DMS153 treated with DMSO at 0.1 percent for 48 hours (cell line): ENCODE results near the gene CT45A10.
"Not testable (repeated sequence)": the region's sequence is repeated elsewhere in the genome, so short reads cannot be mapped to it uniquely, and the experiment has no call there.

ENCODE experiments used
- DNase-seq: peaks from one replicate; lab custom pipeline; 2025; ENCODE audit not compliant: unreplicated experiment; lab: John Stamatoyannopoulos, UW

Gene CT45A10, protein sequence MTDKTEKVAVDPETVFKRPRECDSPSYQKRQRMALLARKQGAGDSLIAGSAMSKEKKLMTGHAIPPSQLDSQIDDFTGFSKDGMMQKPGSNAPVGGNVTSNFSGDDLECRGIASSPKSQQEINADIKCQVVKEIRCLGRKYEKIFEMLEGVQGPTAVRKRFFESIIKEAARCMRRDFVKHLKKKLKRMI

DNA sequence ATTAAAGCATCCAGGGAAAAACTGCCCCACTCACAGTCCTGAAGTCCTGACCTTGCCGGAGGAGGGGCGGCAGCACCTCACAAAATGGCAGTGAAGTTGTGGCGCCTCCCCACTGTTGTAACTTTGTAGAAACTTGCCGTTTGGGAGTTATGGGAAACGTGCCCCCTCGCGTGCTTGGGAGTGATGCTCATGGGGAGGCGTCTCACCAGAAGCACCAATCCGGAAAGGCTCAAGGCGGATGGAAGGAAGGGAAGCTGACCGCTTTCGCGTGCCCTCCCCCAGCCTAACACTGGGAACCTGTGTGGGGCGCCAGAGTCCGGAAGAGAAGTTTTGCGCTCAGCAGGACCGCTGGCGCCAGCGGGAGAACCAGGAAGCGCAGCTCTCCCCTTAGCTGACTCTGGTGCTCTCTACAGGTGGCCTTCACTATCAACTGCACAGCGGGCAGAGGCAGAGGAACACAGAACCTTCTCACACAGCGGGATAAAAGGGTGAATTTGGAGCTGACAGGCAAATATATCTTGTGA is at the start of gene CT45A10, which contains the start of gene SAGE1:
TSS of gene CT45A10 (minus strand) at position 151 of the 524 bp plus-strand sequence. CDS start 8,100 bp downstream, outside the sequence.
TSS of gene SAGE1 (plus strand) at position 423 of the 524 bp plus-strand sequence. CDS start 2,527 bp downstream, outside the sequence.
- DNase-seq: no peak

DNA sequence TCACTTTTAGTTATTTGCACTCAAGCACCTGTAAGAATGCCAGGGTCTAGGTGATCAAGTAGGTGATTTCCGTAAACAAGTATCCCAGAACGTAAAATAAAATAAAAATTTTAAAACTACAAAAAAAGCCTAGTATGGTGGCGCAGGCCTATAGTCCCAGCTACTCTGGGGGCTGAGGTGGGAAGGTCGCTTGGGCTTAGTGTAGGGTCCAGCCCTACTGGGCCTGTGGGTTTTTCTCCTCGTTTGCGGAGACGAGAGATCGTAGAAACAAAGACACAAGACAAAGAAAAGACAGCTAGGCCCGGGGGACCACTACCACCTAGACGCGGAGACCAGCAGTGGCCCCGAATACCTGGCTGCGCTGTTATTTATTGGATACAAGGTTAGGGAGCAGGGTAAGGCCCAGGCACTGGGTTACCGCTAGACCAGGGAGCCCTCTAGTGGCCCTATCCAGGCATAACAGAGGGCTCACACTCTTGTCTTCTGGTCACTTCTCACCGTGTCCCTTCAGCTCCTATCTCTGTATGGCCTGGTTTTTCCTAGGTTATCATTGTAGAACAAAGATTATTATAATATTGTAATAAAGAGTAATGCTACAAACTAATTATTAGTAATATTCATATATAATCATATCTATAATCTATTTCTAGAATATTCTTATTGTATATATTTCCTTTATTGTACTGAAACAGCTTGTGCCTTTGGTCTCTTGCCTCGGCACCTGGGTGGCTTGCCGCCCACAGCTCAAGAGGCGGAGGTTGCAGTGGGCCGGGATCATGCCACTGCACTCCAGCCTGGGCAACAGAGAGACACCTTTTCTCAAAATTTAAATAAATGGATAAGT is 38.6 kb upstream of the CT45A10 start:
- DNase-seq: peak; percentile 45

DNA sequence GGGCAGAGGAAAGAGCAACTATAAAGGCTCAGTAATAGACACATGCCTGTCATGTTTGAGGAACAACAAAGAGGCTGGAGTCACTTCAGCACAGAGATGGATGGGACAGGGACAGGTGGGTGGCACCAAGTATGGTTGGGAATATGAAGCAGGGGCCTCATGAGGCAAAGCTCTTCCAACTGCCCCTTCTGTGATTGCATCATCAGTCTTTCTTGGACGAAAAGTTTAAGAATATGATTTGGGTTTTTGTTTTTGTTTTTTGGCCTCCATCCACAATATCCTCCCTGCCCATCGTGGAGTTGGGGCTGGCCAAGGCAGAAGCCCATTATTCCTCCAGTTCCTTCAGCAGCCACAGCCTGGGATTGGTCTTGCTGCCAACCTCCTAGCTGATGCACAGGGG is 34.7 kb upstream of the CT45A10 start:
- no peak for DNase-seq

DNA sequence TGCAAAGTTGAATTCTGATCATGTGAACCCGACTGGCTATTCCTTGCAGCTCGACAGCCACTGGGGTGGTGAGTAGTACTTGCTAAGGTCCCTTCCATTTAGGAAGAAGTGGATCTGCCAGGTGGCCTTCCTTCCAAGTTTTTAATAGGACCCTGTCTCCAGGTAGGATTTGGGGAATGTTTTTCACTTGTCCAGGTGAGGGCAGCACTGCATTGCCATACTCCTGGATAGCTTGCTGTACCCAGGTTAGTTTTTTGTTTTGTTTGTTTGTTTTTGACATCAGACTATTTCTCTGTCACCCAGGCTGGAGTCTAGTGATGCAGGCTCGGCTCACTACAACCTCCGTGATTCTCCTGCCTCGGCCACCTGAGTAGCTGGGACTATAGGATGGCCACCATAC is 30.1 kb upstream of the CT45A10 start:
- no peak for DNase-seq

DNA sequence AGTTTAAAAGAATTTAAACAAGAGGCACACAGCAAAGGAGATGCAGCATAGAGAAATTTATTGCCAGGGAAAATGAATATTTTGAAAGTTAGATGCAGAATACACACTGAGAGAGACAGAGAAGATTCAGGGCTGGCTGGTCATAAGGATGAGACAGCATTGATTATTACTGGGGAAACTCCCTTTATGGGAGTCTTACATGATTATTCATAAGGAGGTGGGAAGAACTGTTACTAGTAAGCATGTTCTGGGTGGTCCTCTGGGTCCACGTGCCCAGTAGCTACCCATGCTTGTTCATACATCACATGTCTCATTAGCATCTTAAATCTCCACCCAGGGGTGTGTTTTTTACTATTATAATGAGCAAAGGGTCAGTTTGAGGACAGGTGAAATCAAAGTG is 27.3 kb upstream of the CT45A10 start:
- not testable (repeated sequence) for DNase-seq

DNA sequence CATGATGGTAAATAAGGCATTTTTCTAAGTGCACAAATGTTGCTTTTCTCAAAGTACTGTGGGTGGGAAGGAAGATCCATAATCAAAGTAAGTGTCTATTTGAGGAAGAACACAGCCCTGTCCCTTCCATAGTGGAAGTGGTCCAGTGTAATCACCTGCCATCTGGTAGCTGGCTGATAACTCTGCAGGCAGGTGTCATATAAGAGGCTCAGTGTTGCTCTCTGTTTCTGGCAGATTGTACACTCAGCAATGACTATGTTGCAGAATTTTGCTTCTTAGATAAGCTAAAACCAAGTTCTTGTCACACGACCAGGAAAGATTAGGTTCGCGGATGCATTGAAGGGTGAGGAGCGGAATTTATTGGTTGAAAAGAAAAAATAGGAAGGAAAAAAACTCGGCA is 21.2 kb upstream of the CT45A10 start:
- DNase-seq: no peak

DNA sequence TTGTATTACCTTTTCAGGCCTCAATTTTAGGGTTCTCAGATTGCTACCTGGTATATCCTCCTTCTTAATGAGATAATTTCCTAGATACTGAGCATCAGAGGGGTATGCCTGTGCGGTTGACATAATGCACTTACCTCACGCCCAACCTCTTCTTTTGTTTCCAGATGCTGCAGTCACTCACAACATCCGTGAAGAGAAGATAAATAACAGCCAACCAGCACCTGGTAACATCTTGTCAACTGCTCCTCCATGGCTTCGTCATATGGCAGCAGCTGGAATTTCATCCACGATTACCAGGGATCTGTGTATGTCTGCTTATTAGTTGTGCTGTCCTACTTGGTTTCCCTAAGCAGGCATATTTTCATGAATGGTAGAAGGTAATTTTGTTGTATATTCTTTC is 17.0 kb upstream of the CT45A10 start:
- DNase-seq: no peak

DNA sequence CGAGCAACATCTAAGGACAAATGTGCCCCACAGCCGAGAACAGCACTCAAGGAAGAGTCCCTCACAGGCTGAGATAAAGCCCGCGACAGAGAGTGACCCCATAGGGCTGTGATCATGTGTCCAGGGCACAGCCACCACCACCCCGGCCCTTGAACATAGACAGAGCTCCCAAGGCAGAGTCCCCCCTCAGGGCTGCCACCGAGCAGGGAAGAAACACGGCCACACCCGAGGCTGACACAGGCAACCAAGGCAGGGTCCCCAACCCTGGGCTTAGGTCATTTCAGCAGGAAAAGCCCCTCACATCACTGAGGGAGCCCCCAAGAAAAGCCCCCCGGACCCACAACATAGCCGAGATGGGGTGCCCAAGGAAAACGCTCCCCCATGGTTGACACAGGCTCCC is 463 bp downstream of the CT45A10 start:
- no peak for DNase-seq

DNA sequence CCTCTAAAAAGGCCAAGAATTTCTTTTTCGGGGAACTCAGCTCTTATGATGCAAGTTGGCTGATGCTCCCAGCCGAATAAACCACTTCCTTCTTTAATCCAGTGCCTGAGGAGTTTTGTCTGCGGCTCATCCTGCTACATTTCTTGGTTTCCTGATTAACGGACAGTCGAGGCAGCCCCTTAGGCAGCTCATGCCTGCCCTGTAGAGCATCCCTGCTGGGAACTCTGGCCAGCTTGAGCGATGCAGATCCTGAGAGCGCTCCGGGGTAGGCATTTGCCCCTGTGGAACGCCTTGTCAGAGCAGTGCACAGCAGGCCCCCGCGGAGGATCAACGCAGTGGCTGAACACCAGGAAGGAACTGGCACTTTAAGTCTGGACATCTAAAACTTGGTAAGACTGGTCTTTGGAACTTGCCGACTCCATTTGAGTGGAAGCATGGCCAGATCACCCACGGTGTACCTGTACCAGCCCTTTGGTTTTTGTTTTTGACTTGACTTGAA is 3.1 kb downstream of the CT45A10 start:
- no peak for DNase-seq

DNA sequence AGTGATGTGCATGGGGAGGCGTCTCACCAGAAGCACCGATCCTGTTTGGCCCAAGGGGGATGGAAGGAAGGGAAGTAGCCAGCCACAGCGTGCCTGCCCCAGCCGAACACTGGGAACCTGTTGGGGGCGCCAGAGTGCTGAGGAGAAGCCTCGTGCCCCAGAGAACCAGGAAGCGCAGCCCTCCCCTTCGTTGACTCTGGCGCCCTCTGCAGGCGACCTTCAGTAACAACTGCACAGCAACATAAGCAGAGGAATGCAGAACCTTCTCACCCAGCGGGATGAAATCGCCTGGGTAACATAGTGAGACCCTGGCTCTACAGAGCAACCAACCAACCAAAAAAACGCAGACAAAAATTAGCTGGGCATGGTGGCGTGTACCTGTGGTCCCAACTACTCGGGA is 4.3 kb downstream of the CT45A10 start:
- not testable (repeated sequence) for DNase-seq

DNA sequence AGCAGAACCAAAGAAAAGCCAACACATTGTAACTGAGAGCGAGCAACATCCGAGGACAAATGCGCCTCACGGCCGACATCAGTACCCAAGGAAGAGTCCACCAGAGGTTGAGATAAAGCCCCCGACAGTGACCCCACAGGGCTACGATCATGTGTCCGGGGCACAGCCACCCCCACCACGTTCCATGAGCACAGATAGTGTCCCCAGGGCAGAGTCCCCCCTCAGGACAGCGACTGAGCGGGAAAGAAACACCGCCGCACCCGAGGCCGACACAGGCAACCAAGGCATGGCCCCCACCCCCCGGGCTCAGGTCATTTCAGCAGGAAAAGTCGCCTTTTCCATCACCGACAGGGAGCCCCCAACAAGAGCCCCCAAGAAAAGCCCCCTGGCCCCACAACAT is 5.0 kb downstream of the CT45A10 start:
- not testable (repeated sequence) for DNase-seq

DNA sequence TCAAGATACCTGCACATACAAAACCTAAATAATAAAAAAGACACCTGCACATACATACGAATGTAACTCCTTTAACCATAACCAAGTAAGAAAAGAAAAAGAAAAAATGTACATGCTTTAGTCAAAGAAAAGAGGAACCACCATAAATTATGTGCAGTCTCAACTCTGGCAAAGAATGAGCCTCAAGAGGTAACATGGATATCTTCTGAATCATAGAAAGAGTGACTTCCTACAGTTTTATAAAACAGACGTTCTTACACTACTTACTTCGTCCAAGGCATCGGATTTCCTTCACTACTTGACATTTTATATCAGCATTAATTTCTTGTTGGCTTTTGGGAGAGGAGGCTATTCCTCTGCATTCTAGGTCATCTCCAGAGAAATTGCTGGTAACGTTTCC is 10.5 kb downstream of the CT45A10 start:
- DNase-seq: not testable (repeated sequence)

DNA sequence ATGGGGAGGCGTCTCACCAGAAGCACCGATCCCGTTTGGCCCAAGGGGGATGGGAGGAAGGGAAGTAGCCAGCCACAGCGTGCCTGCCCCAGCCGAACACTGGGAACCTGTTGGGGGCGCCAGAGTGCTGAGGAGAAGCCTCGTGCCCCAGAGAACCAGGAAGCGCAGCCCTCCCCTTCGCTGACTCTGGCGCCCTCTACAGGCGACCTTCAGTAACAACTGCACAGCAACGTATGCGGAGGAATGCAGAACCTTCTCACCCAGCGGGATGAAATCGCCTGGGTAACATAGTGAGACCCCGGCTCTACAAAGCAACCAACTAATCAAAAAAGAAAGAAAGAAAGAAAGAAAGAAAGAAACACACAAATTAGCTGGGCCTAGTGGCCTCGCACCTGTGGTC is 21.5 kb downstream of the CT45A10 start, which contains the start of gene CT45A9:
TSS of gene CT45A9 (minus strand) at position 101 of the 400 bp plus-strand sequence. CDS start 3,751 bp downstream, outside the sequence.
- DNase-seq: not testable (repeated sequence)

DNA sequence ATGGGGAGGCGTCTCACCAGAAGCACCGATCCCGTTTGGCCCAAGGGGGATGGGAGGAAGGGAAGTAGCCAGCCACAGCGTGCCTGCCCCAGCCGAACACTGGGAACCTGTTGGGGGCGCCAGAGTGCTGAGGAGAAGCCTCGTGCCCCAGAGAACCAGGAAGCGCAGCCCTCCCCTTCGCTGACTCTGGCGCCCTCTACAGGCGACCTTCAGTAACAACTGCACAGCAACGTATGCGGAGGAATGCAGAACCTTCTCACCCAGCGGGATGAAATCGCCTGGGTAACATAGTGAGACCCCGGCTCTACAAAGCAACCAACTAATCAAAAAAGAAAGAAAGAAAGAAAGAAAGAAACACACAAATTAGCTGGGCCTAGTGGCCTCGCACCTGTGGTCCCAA is 38.8 kb downstream of the CT45A10 start, which contains the start of gene CT45A8:
TSS of gene CT45A8 (minus strand) at position 101 of the 400 bp plus-strand sequence. CDS start 3,755 bp downstream, outside the sequence.
- not testable (repeated sequence) for DNase-seq

DNA sequence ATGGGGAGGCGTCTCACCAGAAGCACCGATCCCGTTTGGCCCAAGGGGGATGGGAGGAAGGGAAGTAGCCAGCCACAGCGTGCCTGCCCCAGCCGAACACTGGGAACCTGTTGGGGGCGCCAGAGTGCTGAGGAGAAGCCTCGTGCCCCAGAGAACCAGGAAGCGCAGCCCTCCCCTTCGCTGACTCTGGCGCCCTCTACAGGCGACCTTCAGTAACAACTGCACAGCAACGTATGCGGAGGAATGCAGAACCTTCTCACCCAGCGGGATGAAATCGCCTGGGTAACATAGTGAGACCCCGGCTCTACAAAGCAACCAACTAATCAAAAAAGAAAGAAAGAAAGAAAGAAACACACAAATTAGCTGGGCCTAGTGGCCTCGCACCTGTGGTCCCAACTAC is 56.1 kb downstream of the CT45A10 start, which contains the start of gene CT45A7:
TSS of gene CT45A7 (minus strand) at position 101 of the 400 bp plus-strand sequence. CDS start 3,747 bp downstream, outside the sequence.
- DNase-seq: not testable (repeated sequence)
